Breast epithelium (tissue), 3 donors: ENCODE results near the gene FMNL3.

Experiments
- CTCF ChIP-seq, 3 donors: fragments of 450-650 bp; IDR thresholded peaks; one replicate each; pipeline ENCODE4 v1.5.1; 2016 to 2017; ENCODE audit warnings: antibody characterized with exemption in 3 of 3, mild to moderate bottlenecking in 3 of 3, moderate library complexity in 3 of 3
- POLR2A ChIP-seq: fragments of 450-650 bp; IDR thresholded peaks from one replicate; pipeline ENCODE4 v1.6.1; 2016; ENCODE audit warnings: antibody characterized with exemption, mild to moderate bottlenecking, moderate library complexity
- POLR2AphosphoS5 ChIP-seq, 3 donors: sonication (generic); formaldehyde crosslinking; IDR thresholded peaks; one replicate each; pipeline ENCODE4 v1.6.1; 2017; ENCODE audit warnings: antibody characterized with exemption in 3 of 3

GRCh38 chr12:49674318-49674981, 32.8 kb downstream of the FMNL3 start:
- TF ChIP-seq CTCF (IDR thresholded peaks at IDR 0.05) = no peak
- TF ChIP-seq POLR2A = no peak
- no peak for TF ChIP-seq POLR2AphosphoS5 (IDR thresholded peaks at IDR 0.05)
